B cell (primary cell): Measurements from ENCODE around the gene KMT2C.

Experiments
- EZH2 ChIP-seq: IDR thresholded peaks from 2 replicates; pipeline ENCODE4 v1.6.1; 2012; ENCODE audit warnings: borderline replicate concordance, low read depth, mild to moderate bottlenecking, moderate library complexity, low read length; ENCODE audit not compliant: insufficient read depth, poor library complexity, severe bottlenecking
- TF ChIP-seq, protein P1 (sequence below): fragments of 200-600 bp; IDR thresholded peaks from one replicate; pipeline ENCODE4 v1.8.0; 2022; ENCODE audit warnings: antibody characterized with exemption, mild to moderate bottlenecking

DNA sequence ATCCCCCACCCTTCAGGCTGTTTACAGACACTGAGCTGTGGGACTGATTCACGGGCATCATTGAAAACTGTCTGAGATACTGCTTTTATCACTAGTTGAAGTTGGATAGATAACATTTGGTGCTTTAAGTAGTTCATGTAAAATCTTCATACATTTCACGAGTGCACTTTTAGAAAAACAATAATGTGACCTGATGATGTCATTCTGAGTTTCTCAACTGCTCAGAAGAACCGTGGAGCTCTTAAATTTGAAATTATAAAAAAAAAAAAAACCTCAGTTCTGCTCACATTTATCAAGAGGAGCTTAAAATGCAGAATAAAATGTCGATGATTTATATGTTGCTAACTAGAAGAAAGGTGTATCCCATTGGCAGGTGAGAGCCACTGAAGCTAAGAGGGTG, 328.8 kb downstream of the KMT2C start:
- TF ChIP-seq, protein P1, sequence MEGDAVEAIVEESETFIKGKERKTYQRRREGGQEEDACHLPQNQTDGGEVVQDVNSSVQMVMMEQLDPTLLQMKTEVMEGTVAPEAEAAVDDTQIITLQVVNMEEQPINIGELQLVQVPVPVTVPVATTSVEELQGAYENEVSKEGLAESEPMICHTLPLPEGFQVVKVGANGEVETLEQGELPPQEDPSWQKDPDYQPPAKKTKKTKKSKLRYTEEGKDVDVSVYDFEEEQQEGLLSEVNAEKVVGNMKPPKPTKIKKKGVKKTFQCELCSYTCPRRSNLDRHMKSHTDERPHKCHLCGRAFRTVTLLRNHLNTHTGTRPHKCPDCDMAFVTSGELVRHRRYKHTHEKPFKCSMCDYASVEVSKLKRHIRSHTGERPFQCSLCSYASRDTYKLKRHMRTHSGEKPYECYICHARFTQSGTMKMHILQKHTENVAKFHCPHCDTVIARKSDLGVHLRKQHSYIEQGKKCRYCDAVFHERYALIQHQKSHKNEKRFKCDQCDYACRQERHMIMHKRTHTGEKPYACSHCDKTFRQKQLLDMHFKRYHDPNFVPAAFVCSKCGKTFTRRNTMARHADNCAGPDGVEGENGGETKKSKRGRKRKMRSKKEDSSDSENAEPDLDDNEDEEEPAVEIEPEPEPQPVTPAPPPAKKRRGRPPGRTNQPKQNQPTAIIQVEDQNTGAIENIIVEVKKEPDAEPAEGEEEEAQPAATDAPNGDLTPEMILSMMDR, result no peak
- TF ChIP-seq EZH2, result no peak
